IPS-11a (cell line): Measurements from ENCODE around the gene DNER.
"Not testable (repeated sequence)": the region's sequence is repeated elsewhere in the genome, so short reads cannot be mapped to it uniquely, and the experiment has no call there.

Source experiments
- H3K4me3 ChIP-seq: one replicate; pipeline ENCODE4 v1.5.1; 2013; ENCODE audit warnings: low read depth, low read length, control low read depth

Gene DNER

DNA sequence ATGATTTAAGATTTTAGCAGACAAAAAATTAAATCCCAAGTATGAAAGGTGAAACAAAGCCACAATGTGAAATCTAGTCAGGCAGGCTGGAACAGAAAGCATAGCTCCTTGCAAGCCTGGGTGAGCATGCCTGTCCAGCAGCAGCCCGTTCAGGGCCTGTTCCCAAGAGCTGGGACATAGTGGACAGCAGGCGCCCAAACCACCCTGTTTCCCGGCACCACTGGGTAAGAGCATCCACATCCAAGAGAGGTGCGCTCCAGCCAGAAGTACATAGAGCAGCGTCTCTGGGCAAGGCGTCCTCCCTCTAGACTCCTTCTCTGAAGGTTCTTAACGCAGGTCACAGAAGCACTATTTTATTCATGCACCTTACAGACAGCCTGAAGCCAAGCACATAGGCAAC lies 80.8 kb downstream of the DNER start:
- no peak overlapping the region for H3K4me3 ChIP-seq

GRCh38 chr2:229629039-229629438 lies 85.3 kb downstream of the DNER start:
- no peak overlapping the region for H3K4me3 ChIP-seq

- no peak overlapping the region for H3K4me3 ChIP-seq
Observed at GRCh38 chr2:229627728-229628127, 86.6 kb downstream of the DNER start.

DNA sequence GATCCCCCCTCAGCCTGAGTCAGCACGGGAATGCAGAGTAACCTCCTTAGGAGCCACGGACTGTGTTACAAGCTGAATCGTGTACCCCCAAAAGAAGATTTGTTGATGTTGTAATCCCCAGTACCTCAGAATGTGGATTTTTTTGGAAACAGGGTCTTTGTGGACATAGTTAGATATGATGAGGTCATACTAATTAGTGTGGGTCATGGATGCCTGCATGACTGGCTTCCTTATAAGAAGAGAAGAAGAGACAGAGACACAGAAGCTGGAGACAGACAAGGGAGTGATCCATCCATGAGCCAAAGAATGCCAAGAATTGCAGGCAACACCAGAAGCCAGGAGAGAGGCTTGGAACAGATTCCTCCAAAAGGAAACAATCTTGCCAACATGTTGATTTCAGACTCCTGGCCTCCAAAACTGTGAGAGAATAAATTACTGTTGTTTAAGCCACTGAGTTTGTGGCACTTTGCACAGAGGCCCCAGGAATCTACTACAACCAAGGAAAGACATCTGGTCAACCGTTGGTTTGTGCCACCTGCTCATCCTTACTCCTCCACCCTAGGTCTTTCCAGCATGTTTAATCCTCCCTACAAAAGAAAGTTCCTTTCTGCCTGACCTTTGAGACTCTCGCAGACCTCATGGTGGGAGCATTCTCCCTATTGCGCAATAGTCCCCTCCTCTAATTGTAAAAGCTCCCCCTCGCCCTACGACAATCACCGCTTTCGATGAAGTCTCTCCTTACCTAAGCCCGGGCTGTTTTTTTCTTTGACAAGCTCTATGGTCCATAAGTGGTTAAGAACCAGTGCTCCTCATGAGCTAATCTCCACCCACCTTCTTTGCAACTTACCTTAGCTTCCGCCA lies 91.6 kb downstream of the DNER start:
- H3K4me3 ChIP-seq = no peak overlapping the region

- H3K4me3 ChIP-seq = no peak overlapping the region
Observed at GRCh38 chr2:229620759-229621158, 93.6 kb downstream of the DNER start.

GRCh38 chr2:229620289-229620688 lies 94.1 kb downstream of the DNER start:
- H3K4me3 ChIP-seq = no peak overlapping the region

DNA sequence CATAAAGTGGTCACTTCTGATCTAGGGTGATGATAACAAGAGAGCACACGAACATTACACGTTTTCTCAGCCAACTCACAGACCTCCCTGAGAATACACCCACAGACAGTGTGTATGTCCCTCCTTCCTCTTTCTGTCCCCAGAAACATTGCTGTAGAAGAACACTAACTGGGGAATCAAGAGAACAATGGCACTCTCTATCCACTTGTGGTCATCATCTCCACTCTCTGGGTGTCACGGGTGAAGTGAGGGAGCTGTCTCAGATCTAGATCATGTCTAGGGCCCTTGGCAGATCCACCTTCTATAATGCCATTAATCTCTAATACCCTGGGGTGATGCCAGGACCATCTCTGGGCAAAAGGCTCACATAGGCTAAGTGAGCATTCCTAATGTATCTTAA lies 97.9 kb downstream of the DNER start:
- no peak overlapping the region for H3K4me3 ChIP-seq

DNA sequence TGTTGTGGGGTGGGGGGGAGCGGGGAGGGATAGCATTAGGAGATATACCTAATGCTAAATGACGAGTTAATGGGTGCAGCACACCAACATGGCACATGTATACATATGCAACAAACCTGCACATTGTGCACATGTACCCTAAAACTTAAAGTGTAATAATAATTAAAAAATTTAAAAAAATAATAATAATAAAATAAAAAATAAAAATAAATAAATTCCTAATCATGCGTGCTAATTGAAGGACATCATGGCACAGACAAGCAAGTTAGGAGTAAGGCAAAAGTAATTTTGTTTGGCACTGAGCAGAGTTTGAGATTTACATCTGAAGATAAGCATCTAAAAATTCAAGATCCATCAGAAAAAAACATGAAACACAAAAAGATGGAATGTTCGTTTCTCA lies 100.3 kb downstream of the DNER start:
- H3K4me3 ChIP-seq = not testable (repeated sequence)

DNA sequence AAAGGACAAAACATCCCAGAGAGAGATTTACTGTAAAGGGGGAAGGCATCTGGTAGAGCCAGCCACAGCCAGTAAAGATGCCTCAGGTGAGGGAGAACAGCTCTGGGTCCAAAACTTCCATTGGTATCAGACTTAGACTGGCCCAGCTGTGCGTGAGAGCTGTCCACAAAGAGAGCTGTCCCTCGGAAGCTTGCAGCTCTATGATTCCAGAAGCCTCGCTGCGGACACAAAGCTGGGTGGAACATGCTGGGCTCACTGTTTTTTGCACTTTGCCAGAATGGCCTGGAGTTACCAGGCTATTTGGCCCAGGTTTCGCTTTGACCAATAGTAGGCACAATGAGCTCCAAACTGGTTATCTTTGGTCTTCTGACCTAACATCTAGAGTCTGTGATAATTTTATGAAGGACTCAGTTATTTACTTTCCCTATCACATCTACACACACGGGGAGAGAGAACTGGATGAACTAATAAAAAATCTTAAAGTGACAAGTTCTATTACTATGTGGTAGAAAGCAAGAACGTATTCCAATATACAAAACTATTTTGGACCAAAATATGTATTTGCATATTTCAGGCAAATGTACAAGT lies 101.9 kb downstream of the DNER start:
- H3K4me3 ChIP-seq = no peak overlapping the region

GRCh38 chr2:229611360-229611759 lies 103.0 kb downstream of the DNER start:
- no peak overlapping the region for H3K4me3 ChIP-seq

DNA sequence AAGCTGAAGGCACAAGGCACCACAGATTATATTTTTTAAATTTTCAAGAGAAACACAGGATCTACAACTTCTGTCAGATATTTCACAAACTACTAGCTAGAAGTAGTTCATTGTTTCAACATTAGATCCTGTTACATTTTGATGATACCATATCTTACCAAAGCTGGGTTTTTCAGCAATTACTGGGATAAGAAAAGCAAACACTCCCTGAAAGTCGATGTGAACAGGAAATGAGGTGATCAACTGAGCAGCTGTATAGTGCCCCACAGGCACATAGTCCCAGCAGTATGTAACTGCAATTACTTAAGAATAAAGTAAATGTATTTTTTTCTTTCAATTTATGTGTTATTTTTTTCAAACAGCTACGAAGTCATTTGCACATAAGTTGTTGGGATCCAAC lies 103.5 kb downstream of the DNER start:
- no peak overlapping the region for H3K4me3 ChIP-seq

DNA sequence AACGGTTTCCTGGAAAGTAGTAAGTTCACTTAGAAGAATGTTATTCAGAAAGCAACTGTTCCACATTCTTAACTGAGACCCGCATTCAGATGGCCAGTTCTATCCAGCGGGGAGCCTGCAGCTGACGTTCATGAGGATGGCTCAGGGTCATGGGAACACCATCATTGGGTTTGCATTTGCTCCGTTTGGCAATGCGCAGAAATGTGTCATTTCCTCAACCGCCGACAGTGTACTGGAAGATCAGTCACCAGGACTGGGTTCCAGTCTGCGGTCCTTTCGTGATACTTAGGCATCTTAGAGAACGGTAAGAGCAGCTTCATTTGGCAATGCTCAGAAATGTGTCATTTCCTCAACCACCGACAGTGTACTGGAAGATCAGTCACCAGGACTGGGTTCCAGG lies 104.0 kb downstream of the DNER start:
- no peak overlapping the region for H3K4me3 ChIP-seq

GRCh38 chr2:229601936-229602335 lies 112.4 kb downstream of the DNER start:
- H3K4me3 ChIP-seq = no peak overlapping the region

- no peak overlapping the region for H3K4me3 ChIP-seq
Observed at GRCh38 chr2:229601396-229601795, 113.0 kb downstream of the DNER start.

DNA sequence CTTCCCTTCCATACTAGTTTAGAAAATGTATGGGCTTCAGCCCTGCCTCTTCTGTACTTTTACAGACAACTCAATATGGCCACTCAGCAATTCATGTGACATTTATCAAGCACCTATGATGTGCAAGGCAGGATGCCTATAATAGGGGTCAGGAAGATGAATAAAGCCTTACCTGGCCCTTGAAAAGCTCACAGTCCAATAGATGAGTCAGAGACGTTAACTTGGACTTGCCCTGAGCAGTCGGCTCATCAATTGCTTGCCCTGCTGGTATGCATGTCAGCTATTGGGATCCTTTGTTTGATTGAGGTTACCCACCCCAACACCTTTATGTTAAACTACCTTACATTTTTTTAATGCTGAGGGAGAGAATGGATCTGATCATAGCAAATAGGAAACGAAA lies 116.1 kb downstream of the DNER start:
- no peak overlapping the region for H3K4me3 ChIP-seq

GRCh38 chr2:229596796-229597195 lies 117.6 kb downstream of the DNER start:
- no peak overlapping the region for H3K4me3 ChIP-seq

DNA sequence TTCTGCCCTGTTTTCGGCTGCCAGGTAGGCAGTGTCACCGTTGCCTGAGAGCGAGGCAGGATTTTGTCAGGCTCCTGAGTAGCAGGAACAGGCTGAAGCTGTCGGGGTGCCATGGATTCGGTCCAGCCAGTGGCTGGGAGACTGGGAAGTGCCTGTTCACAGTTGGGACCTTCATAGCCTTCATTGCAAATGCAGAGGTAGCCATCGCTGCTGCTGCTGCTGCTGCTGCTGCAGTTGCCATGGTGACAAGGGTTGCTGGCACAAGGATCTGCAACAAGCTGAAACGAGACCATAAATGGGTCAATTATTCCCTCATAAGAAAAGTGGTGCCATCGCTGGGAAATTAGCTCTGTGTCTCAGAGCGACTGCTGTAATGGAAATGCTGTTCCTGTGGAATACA lies 122.7 kb downstream of the DNER start:
- no peak overlapping the region for H3K4me3 ChIP-seq

DNA sequence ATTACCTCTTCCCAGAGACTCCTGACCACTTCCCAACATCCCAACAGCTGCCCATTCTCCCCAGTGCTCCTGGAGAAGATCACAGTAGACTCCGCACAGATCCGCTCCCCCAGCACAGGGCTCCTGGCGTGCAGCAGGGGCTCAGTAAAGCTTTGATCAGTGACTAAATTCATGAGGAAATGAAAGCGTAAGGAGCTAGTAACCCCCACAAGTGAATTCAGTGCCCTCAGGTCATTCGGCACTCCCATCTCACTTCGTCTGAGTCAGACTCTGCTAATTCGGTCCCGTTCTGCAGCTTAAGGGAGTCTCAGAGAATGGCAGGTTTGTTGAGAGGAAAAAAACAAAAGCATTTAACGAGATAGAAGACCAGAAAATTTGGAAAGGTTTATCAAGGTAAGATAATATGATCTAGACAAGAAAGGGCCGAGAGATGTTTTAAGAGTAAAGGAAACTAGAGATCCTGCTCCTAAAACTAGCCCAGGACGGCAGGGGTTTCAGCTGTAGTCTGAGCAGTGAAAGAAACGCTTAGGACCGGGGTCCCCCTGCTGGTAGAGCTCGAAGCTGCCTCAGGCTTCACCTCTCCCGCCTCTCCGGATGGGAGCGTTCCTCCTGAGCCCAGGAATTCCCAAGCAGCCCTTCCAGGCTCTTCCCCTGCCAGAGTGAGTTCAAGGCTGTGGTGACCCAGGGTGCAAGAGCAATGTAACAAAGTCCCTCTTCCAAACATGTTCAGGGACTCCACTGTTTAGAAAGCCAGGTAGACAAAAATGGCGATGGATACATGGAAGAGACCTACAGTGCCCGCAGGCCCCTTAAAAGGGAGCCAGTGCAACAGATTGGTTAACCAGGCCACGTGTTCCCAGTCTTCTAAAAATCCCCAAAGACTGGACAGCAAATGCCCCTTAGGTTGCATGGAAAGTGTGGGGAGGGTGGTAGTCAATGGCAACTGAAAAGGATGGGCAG lies 127.3 kb downstream of the DNER start:
- H3K4me3 ChIP-seq = no peak overlapping the region

DNA sequence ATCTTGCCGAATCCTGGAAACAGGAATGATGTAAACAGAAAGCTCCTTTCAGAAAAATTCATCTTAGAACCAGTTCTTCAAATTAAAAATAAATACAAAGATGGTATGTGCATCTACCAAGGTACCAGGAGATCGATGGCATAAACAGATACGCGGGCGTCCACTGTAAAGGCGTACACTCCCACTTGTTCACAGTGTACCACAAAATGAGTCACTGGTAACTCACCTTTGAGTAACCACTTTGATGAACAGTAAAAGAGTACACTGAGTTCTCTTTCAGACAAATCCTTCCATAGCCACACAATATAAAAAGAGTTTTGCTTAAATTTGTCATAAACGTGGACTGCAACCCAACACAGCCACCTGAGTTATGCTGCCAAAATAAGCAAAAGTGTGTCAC lies 128.3 kb downstream of the DNER start:
- no peak overlapping the region for H3K4me3 ChIP-seq

GRCh38 chr2:229582151-229582550 lies 132.2 kb downstream of the DNER start:
- H3K4me3 ChIP-seq = no peak overlapping the region

- H3K4me3 ChIP-seq = no peak overlapping the region
Observed at GRCh38 chr2:229578052-229578846, 136.1 kb downstream of the DNER start.
